ENCODE data around the gene ADAMTS3. TPM values are rescaled to one million over a fixed set of nuclear protein-coding genes. Genes with fewer than 3 reads are reported as not detected.

The ADAMTS3 gene
- total RNA-seq, 1 donor from 2014 or later = 10.3 TPM

DNA sequence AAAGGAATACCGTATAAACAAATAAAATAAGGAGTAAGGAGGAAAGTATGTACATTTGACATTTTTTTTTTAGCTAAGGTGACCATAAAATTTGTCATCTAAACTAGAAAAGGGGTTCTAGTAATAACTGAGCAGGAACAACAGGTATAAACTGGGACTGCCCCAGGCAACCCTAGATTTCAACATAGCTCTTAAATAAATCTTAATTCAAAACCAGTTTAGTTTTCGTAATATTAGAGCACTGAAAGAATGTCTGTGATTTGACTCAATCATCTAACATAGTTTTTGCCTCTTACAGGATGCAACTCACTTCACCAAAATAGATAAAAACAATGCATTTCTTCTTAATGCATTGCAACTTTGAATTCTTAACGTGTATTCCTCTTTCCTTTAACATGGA is 257.7 kb downstream of the ADAMTS3 start:
- no peaks in the 10 kb centered on the region for H3K9me3 Mint-ChIP-seq
- no peaks in the 10 kb centered on the region for H3K27me3 Mint-ChIP-seq
- H3K4me1 Mint-ChIP-seq (ENCODE audit: unreplicated experiment) = peaks cover 9% of the 10 kb centered on the region
- no peak for DNase-seq (ENCODE audit: extremely low spot score, unreplicated experiment)
- TF ChIP-seq, protein P1, sequence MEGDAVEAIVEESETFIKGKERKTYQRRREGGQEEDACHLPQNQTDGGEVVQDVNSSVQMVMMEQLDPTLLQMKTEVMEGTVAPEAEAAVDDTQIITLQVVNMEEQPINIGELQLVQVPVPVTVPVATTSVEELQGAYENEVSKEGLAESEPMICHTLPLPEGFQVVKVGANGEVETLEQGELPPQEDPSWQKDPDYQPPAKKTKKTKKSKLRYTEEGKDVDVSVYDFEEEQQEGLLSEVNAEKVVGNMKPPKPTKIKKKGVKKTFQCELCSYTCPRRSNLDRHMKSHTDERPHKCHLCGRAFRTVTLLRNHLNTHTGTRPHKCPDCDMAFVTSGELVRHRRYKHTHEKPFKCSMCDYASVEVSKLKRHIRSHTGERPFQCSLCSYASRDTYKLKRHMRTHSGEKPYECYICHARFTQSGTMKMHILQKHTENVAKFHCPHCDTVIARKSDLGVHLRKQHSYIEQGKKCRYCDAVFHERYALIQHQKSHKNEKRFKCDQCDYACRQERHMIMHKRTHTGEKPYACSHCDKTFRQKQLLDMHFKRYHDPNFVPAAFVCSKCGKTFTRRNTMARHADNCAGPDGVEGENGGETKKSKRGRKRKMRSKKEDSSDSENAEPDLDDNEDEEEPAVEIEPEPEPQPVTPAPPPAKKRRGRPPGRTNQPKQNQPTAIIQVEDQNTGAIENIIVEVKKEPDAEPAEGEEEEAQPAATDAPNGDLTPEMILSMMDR (conservative IDR thresholded peaks at IDR 0.05) = no peak
- peaks cover 5% of the 10 kb centered on the region for H3K36me3 Mint-ChIP-seq
- H3K27ac Mint-ChIP-seq = no peak overlapping the region
- no peak overlapping the region for H3K4me3 Mint-ChIP-seq

DNA sequence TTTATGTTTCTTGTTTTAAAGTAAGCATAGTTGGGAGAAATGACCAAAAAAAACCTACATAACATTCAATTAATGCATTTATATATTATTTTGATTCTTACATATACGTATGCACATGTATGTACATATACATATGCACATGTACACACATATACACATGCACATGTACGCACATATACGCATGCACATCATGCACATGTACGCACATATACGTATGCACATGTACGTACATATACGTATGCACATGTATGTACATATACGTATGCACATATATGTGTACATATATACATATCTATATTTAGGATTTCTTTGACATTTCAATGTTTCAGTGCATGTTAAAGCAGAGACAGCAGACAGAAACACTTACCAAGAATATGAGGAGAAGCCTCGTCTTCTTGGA is 263.4 kb downstream of the ADAMTS3 start:
- Mint-ChIP-seq H3K27me3 (no peaks in the 10 kb centered on the region), H3K9me3 (no peaks in the 10 kb centered on the region), H3K4me3 (no peak overlapping the region), H3K4me1 (ENCODE audit: unreplicated experiment) (peaks cover 4% of the 10 kb centered on the region), H3K27ac (no peak overlapping the region), H3K36me3 (no peaks in the 10 kb centered on the region)
- DNase-seq (ENCODE audit: extremely low spot score, unreplicated experiment) = no peak
- TF ChIP-seq, protein P1 (conservative IDR thresholded peaks at IDR 0.05) = no peak

DNA sequence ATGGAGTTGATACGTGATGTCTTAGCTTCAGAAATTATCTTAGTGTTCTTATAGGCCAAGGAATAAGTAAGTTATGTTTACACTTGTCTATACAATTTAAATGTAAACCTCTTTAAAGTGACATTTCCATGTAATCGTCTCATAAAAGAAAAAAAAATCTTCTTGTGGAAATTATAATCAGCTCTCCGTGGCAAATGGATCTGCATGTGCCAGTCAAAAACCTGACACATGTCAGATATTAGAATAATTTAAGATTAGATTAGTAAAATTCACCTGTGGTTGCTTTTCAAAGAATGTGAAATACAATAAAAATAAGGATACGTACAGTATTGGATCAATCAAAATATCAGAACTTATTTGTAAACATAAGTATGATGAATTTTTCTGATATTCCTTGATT is 263.9 kb downstream of the ADAMTS3 start:
- Mint-ChIP-seq H3K27me3 (no peaks in the 10 kb centered on the region), H3K36me3 (no peaks in the 10 kb centered on the region), H3K4me3 (no peak overlapping the region), H3K9me3 (no peaks in the 10 kb centered on the region), H3K27ac (no peak overlapping the region), H3K4me1 (ENCODE audit: unreplicated experiment) (peaks cover 4% of the 10 kb centered on the region)
- no peak for DNase-seq (ENCODE audit: extremely low spot score, unreplicated experiment)
- TF ChIP-seq, protein P1 (conservative IDR thresholded peaks at IDR 0.05) = no peak

DNA sequence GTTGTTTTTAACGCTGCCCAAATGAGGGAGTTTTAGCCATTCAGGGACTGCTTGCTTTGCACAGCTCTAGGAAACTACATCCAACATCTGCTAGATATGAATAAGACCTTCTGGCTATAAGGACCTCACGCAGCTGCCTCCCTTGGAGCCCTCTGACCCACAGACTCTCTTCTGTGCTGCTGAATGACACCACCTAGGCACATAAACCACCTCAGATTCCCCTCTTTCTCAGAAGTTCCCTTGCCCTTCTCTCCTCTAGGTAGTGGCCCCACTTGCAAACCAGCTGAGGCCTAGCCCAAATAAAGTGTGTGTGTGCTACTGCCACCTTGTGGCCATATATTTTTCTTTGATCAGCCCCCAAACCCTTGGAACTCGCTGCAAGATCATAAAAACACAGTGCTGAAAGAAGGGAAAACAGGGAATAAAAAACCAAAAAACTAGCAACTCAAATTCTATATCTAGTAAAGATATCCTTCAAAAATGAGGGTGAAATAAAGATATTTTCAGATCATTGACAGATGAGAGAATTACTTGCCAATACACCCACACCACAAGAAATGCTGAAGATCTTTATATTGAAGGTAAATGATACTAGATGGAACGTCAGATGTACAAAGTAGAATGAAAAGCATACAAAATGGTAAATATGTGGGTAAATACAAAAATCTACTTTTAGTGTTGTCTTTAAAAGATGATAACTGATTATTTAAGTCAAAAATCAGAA is 265.9 kb downstream of the ADAMTS3 start:
- Mint-ChIP-seq H3K36me3 (no peaks in the 10 kb centered on the region), H3K27me3 (no peaks in the 10 kb centered on the region), H3K4me1 (ENCODE audit: unreplicated experiment) (peaks cover 4% of the 10 kb centered on the region), H3K27ac (no peak overlapping the region), H3K9me3 (no peaks in the 10 kb centered on the region), H3K4me3 (no peak overlapping the region)
- DNase-seq (ENCODE audit: extremely low spot score, unreplicated experiment) = no peak
- TF ChIP-seq, protein P1 (conservative IDR thresholded peaks at IDR 0.05) = peak; percentile 82

DNA sequence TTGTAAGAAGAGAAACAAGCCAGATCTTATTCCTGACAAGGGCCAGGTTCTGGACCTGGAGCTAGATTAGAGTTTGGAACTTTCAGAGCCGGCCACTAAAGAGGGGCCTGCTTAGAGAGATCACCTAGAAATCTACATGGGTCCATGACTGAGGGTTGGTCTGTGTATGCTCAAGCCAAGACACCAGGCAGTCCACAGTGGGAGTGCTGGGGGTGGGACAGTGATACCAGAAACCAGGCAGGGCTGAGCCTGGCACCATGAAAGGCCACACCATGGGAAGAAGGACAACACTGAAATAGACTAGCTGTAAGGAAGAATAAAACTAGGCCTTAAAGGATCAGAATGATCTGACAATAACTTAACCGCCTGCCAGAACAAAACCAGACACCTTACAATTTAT is 267.3 kb downstream of the ADAMTS3 start:
- TF ChIP-seq, protein P1 (conservative IDR thresholded peaks at IDR 0.05) = no peak
- no peak overlapping the region for H3K4me3 Mint-ChIP-seq
- H3K36me3 Mint-ChIP-seq = no peaks in the 10 kb centered on the region
- H3K4me1 Mint-ChIP-seq (ENCODE audit: unreplicated experiment) = peaks cover 4% of the 10 kb centered on the region
- no peak overlapping the region for H3K27ac Mint-ChIP-seq
- DNase-seq (ENCODE audit: extremely low spot score, unreplicated experiment) = no peak
- H3K9me3 Mint-ChIP-seq = no peaks in the 10 kb centered on the region
- H3K27me3 Mint-ChIP-seq = no peaks in the 10 kb centered on the region

Measured in type B pancreatic cell (in vitro differentiated cells).